Cardiac fibroblast (primary cell): ENCODE measurements around the gene USP47.

Experiments used
- DNase-seq, 2 donors: peaks; one replicate each; pipeline versions ENCODE4 v3.0.0 to v3.0.0-alpha.2; 2010; ENCODE audit warnings: low read depth in 2 of 2
- H3K4me3 ChIP-seq, 2 donors: replicated peaks in 1 of 2; 1 replicate in 1 of 2; 2 replicates in 1 of 2; pipeline ENCODE4 v1.5.1; 2011; ENCODE audit warnings: low read depth in 2 of 2, low read length in 2 of 2, mild to moderate bottlenecking in 2 of 2, moderate library complexity in 1 of 2
- TF ChIP-seq, protein P1 (sequence below): IDR thresholded peaks from one replicate; pipeline ENCODE4 v1.5.1; 2011; ENCODE audit warnings: low read depth, mild to moderate bottlenecking, low read length, inconsistent platforms

USP47 gene

GRCh38 chr11:11895672-11896071, 53.9 kb downstream of the USP47 start:
- no peak overlapping the region for H3K4me3 ChIP-seq
- TF ChIP-seq, protein P1, sequence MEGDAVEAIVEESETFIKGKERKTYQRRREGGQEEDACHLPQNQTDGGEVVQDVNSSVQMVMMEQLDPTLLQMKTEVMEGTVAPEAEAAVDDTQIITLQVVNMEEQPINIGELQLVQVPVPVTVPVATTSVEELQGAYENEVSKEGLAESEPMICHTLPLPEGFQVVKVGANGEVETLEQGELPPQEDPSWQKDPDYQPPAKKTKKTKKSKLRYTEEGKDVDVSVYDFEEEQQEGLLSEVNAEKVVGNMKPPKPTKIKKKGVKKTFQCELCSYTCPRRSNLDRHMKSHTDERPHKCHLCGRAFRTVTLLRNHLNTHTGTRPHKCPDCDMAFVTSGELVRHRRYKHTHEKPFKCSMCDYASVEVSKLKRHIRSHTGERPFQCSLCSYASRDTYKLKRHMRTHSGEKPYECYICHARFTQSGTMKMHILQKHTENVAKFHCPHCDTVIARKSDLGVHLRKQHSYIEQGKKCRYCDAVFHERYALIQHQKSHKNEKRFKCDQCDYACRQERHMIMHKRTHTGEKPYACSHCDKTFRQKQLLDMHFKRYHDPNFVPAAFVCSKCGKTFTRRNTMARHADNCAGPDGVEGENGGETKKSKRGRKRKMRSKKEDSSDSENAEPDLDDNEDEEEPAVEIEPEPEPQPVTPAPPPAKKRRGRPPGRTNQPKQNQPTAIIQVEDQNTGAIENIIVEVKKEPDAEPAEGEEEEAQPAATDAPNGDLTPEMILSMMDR: no peak
- DNase-seq: peak; percentile 26 to 35

DNA sequence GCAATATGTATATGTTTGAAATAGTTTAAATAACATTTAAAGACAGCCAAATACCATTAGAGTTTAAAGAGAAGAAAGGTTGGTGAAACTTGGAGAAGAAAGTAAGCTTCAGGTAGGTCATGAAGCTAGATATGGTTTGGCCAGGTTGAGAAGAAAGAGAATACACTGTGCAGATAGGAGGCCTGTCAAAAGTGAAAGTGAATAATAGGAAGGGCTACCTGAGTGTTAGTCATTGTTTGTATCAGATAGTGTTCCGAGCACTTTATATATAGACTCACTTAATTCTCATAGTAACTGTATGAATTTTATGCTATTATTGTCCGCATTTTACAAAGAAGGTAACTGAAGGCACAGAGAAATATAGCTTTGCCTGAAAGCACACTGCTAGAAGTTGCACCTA, 56.9 kb downstream of the USP47 start:
- TF ChIP-seq, protein P1: no peak
- DNase-seq: no peak
- H3K4me3 ChIP-seq: no peak overlapping the region

DNA sequence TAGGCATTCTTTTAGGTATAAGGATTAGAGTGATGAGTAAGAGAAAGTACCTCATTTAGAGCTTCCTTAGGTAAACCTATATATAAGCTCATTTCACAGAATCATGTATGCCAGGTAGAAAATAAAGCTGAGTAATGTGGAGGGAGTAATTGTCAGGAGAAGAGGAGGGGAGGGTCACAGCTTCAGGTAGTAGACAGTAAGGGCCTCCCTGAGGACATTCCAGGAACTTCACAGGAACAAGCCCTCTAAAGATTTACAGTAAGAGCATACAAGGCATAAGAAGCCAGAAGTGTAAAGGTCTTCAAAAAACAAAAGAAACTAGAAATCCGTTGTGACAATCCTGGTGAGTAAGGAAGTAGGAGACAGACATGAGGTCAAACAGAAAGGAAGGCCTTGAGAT, 57.6 kb downstream of the USP47 start:
- no peak for DNase-seq
- TF ChIP-seq, protein P1: no peak
- no peak overlapping the region for H3K4me3 ChIP-seq

GRCh38 chr11:11901929-11902328, 60.2 kb downstream of the USP47 start:
- TF ChIP-seq, protein P1: no peak
- no peak for DNase-seq
- no peak overlapping the region for H3K4me3 ChIP-seq

DNA sequence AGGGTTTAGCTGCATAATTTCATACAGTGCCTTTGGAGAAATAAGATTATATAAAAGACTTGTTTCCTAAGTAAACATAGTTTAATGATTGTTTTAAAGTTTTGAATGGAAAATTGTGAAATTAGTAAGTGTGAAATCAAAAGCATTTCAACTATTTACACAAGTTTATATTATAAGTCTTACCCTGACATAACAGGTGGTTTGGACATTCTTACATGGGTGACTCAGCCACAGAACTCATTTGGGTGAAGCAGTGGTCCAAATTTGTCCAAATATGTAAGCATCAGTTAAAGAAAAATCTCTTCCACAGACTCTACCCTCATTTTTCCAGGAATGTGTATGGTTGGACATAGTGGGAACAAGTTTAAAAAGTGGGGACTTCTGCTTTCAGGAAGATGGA, 68.0 kb downstream of the USP47 start:
- peak; percentile 6 to 49 for DNase-seq
- TF ChIP-seq, protein P1: no peak
- H3K4me3 ChIP-seq: no peak overlapping the region

GRCh38 chr11:11910541-11910940, 68.8 kb downstream of the USP47 start:
- TF ChIP-seq, protein P1: no peak
- DNase-seq: no peak
- no peak overlapping the region for H3K4me3 ChIP-seq

DNA sequence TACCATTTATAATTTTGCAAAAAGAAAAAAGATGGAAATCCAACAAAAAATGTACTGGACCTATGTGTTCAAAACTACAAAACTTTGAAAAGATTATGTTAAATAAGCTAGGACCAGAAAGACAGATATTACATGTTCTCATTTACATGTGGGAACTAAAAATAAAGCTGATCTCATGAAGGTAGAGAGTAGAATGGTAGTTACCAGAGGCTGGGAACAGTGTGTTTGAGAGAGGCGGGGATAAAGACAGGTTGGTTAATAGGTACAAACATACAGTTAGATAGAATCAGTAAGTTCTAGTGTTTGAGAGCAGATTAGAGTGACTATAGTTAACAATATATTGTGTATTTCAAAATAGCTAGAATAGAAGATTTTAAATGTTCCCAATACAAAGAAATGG, 71.6 kb downstream of the USP47 start:
- DNase-seq: no peak
- TF ChIP-seq, protein P1: no peak
- no peak overlapping the region for H3K4me3 ChIP-seq
